B cell (primary cell): Measurements from ENCODE around the gene TNFSF8. TPM values are rescaled to one million over a fixed set of nuclear protein-coding genes. Genes with fewer than 3 reads are reported as not detected.

Source experiments
- ATAC-seq: fragments of 200-7000 bp; cut with Tn5 transposase; one replicate; pipeline ENCODE4 v1.10.0; 2021; ENCODE audit warnings: low read depth, mild to moderate bottlenecking, moderate number of reproducible peaks, moderate library complexity
- CTCF ChIA-PET: fragments of 350-600 bp; sonication (Branson Sonifier 250); formaldehyde crosslinking; loops from one replicate; lab custom pipeline; 2021; ENCODE audit warnings: antibody characterized with exemption, inconsistent platforms; lab: Charles Lee
- POLR2A ChIA-PET: fragments of 350-600 bp; sonication (Branson Sonifier 250); formaldehyde crosslinking; loops from one replicate; lab custom pipeline; 2021; ENCODE audit warnings: antibody characterized with exemption; lab: Charles Lee
- DNase-seq: peaks from one replicate; pipeline ENCODE4 v3.0.0; 2013
- H2AFZ ChIP-seq: 2 replicates; pipeline ENCODE4 v1.6.1; 2012; ENCODE audit warnings: mild to moderate bottlenecking, low read depth, low read length; ENCODE audit not compliant: insufficient read depth, poor library complexity, severe bottlenecking
- H3K27ac ChIP-seq, 2 donors: 1 replicate in 1 of 2; 2 replicates in 1 of 2; pipeline ENCODE4 v1.5.1; 2012 to 2013; ENCODE audit warnings: low read length in 2 of 2, mild to moderate bottlenecking in 2 of 2, moderate library complexity in 1 of 2
- H3K27me3 ChIP-seq, 4 experiments: fragments of 200-600 bp in 1 of 4; sonication (generic) in 1 of 4; replicated peaks in 1 of 4; 1 replicate in 2 of 4; 2 replicates in 2 of 4; pipeline versions ENCODE4 v1.6.1 to v1.7.0; 2013 to 2016; ENCODE audit warnings: low read length in 3 of 4, mild to moderate bottlenecking in 2 of 4, mixed read lengths in 1 of 4, moderate library complexity in 1 of 4; ENCODE audit not compliant: insufficient read depth in 4 of 4, control insufficient read depth in 3 of 4; ENCODE audit errors: control extremely low read depth in 1 of 4
- H3K36me3 ChIP-seq, 2 experiments: replicated peaks in 1 of 2; 1 replicate in 1 of 2; 2 replicates in 1 of 2; pipeline versions ENCODE4 v1.6.1 to v1.7.1; 2013; ENCODE audit warnings: low read length in 1 of 2; ENCODE audit not compliant: insufficient read depth in 2 of 2, control insufficient read depth in 1 of 2; ENCODE audit errors: control extremely low read depth in 1 of 2, extremely low read depth in 1 of 2
- H3K4me1 ChIP-seq, 2 donors: fragments of 200-600 bp in 1 of 2; sonication (generic) in 1 of 2; 1 replicate in 1 of 2; 2 replicates in 1 of 2; pipeline versions ENCODE4 v1.5.1 to v1.6.1; 2013 to 2017; ENCODE audit warnings: low read length in 2 of 2; ENCODE audit not compliant: control insufficient read depth in 2 of 2, insufficient read depth in 2 of 2
- H3K4me2 ChIP-seq: replicated peaks from 2 replicates; pipeline ENCODE3; 2012; ENCODE audit warnings: mild to moderate bottlenecking, low read depth, low read length; ENCODE audit not compliant: poor library complexity, severe bottlenecking
- H3K4me3 ChIP-seq, 5 experiments: fragments of 200-600 bp in 1 of 5; sonication (generic) in 1 of 5; 1 replicate in 3 of 5; 2 replicates in 2 of 5; pipeline versions ENCODE4 v1.5.1 to v1.7.0; 2011 to 2016; ENCODE audit warnings: low read length in 4 of 5, mild to moderate bottlenecking in 4 of 5, low read depth in 2 of 5, control low read depth in 1 of 5, moderate library complexity in 1 of 5; ENCODE audit not compliant: insufficient read depth in 1 of 5; ENCODE audit errors: control extremely low read depth in 1 of 5, extremely low read depth in 1 of 5
- H3K79me2 ChIP-seq: fragments of 200-600 bp; sonication (generic); one replicate; pipeline ENCODE4 v1.6.0; 2016; ENCODE audit warnings: low read length; ENCODE audit not compliant: control insufficient read depth, insufficient read depth
- H3K9ac ChIP-seq: fragments of 200-600 bp; sonication (generic); 2 replicates; pipeline ENCODE4 v1.6.1; 2017; ENCODE audit warnings: mild to moderate bottlenecking, low read length, moderate library complexity
- H3K9me3 ChIP-seq, 3 donors: one replicate each; pipeline versions ENCODE4 v1.6.1 to v1.7.1; 2013; ENCODE audit warnings: low read length in 2 of 3; ENCODE audit not compliant: control insufficient read depth in 2 of 3, insufficient read depth in 1 of 3; ENCODE audit errors: control extremely low read depth in 1 of 3
- H4K20me1 ChIP-seq: 2 replicates; pipeline ENCODE4 v1.6.0; 2012; ENCODE audit warnings: mild to moderate bottlenecking, low read length; ENCODE audit not compliant: insufficient read depth, control insufficient read depth, poor library complexity, severe bottlenecking
- H3K27ac Mint-ChIP-seq: one replicate; pipeline ENCODE4 v1.8.0; 2021; ENCODE audit warnings: mixed read lengths
- H3K27me3 Mint-ChIP-seq: one replicate; pipeline ENCODE4 v1.8.0; 2021; ENCODE audit warnings: mixed read lengths
- H3K4me1 Mint-ChIP-seq: one replicate; pipeline ENCODE4 v1.8.0; 2021; ENCODE audit warnings: mixed read lengths
- H3K4me3 Mint-ChIP-seq: one replicate; pipeline ENCODE4 v1.8.0; 2021; ENCODE audit warnings: mixed read lengths
- H3K9me3 Mint-ChIP-seq: one replicate; pipeline ENCODE4 v1.8.0; 2022; ENCODE audit warnings: mixed read lengths; ENCODE audit not compliant: insufficient read depth
- CTCF ChIP-seq: fragments of 200-600 bp; IDR thresholded peaks from one replicate; pipeline ENCODE4 v1.8.0; 2022; ENCODE audit warnings: antibody characterized with exemption, mild to moderate bottlenecking
- EZH2 ChIP-seq: IDR thresholded peaks from 2 replicates; pipeline ENCODE4 v1.6.1; 2012; ENCODE audit warnings: borderline replicate concordance, low read depth, mild to moderate bottlenecking, moderate library complexity, low read length; ENCODE audit not compliant: insufficient read depth, poor library complexity, severe bottlenecking
- WGBS: methylation state at CpG from one replicate; pipeline ENCODE4 v1.1.5; 2013; ENCODE audit warnings: missing lambda C conversion rate; ENCODE audit not compliant: insufficient coverage; 5-methylcytosine and 5-hydroxymethylcytosine counted together
- intact Hi-C: fragments of 100-400 bp; cut with micrococcal nuclease; formaldehyde crosslinking; loops from one replicate; pipeline ENCODE4 v1.10.0; 2022
- polyA plus RNA-seq: library from polyadenylated mRNA; depleted of rRNA; stranded (reverse); fragments of >200 nt; gene quantifications from 2 replicates; pipeline ENCODE4 v1.2.3, GENCODE V29; 2012
- total RNA-seq, 2 donors: library from RNA; stranded (reverse); fragments of 120-200 nt in 1 of 2; gene quantifications; 1 replicate in 1 of 2; 2 replicates in 1 of 2; pipeline versions ENCODE4 v1.2.3 to v1.2.4, GENCODE V29; 2013 to 2022

The TNFSF8 gene
- total and polyA plus RNA-seq, 2 donors (not counting 1 experiment from before 2014, with no cell fraction given): 1.6 to 2.6 TPM

GRCh38 chr9:114937516-114937915, 7.1 kb upstream of the TNFSF8 start:
- no peaks in the 10 kb centered on the region for H3K27me3 ChIP-seq
- no peaks in the 10 kb centered on the region for H3K9me3 Mint-ChIP-seq
- POLR2A ChIA-PET: no interaction called here
- H3K27ac Mint-ChIP-seq: no peak overlapping the region
- CTCF ChIA-PET: no interaction called here
- H3K9ac ChIP-seq: no peak overlapping the region
- peaks cover 8% of the 10 kb centered on the region for H3K4me1 Mint-ChIP-seq
- no peak for ATAC-seq
- H3K27me3 Mint-ChIP-seq: peaks cover 4% of the 10 kb centered on the region
- H3K79me2 ChIP-seq: no peaks in the 10 kb centered on the region
- H2AFZ ChIP-seq: no peak overlapping the region
- TF ChIP-seq CTCF (no peak), EZH2 (no peak)
- 83% methylated on average over 3 of the region's 3 CpGs for WGBS
- no peaks in the 10 kb centered on the region for H4K20me1 ChIP-seq
- H3K36me3 ChIP-seq: no peaks in the 10 kb centered on the region
- H3K27ac ChIP-seq: no peak overlapping the region
- no peak overlapping the region for H3K4me3 ChIP-seq
- H3K4me2 ChIP-seq: no peak overlapping the region
- no peak overlapping the region for H3K4me3 Mint-ChIP-seq
- no peaks in the 10 kb centered on the region for H3K9me3 ChIP-seq
- H3K4me1 ChIP-seq: peaks cover 5 to 8% of the 10 kb centered on the region in 2 donors
- intact Hi-C loops: no loop called here
- no peak for DNase-seq

- Histone ChIP-seq H3K27ac (no peak overlapping the region), H2AFZ (no peak overlapping the region), H3K4me2 (no peak overlapping the region), H3K79me2 (no peaks in the 10 kb centered on the region), H3K9me3 (no peaks in the 10 kb centered on the region), H3K27me3 (no peaks in the 10 kb centered on the region), H3K9ac (no peak overlapping the region), H3K4me1 (peaks cover 5 to 8% of the 10 kb centered on the region in 2 donors), H3K4me3 (no peak overlapping the region), H3K36me3 (no peaks in the 10 kb centered on the region), H4K20me1 (no peaks in the 10 kb centered on the region)
- DNase-seq (no peak), ATAC-seq (no peak)
- POLR2A ChIA-PET: no interaction called here
- Mint-ChIP-seq H3K27ac (no peak overlapping the region), H3K9me3 (no peaks in the 10 kb centered on the region), H3K27me3 (peaks cover 4% of the 10 kb centered on the region), H3K4me1 (peaks cover 8% of the 10 kb centered on the region), H3K4me3 (no peak overlapping the region)
- TF ChIP-seq CTCF: no peak
- no peak for TF ChIP-seq EZH2
- intact Hi-C loops: no loop called here
- no CpG with 5 or more reads among the region's 1 CpG for WGBS
- CTCF ChIA-PET: interaction anchor here (0.7 kb wide), 1 partner anchor 46 kb away, joined by 3 read pairs; no protein-coding TSS in a partner anchor
Observed at GRCh38 chr9:114936581-114936980, 6.2 kb upstream of the TNFSF8 start.
